GM23338 (cell line): Measurements from ENCODE around the gene FANCL.

ENCODE experiments used
- CREB1 ChIP-seq: fragments of 250-450 bp; sonication (Bioruptor Pico); IDR thresholded peaks from 2 replicates; pipeline ENCODE4 v1.5.0; 2020; ENCODE audit warnings: low read depth, mild to moderate bottlenecking, moderate library complexity
- CTCF ChIP-seq, 2 experiments: fragments of 200-600 bp in 1 of 2; sonication (generic) in 1 of 2; conservative IDR thresholded peaks; 2 replicates each; pipeline versions ENCODE4 v1.5.1 to v1.6.1; 2016 to 2017; ENCODE audit warnings: antibody characterized with exemption in 2 of 2, low read depth in 2 of 2, mild to moderate bottlenecking in 2 of 2, moderate library complexity in 1 of 2
- ETS1 ChIP-seq: IDR thresholded peaks from 2 replicates; pipeline ENCODE4 v1.6.1; 2016; ENCODE audit warnings: antibody characterized with exemption
- EZH2 ChIP-seq: fragments of 200-600 bp; sonication (generic); IDR thresholded peaks from one replicate; pipeline ENCODE4 v1.8.0; 2017; ENCODE audit warnings: antibody characterized with exemption, mild to moderate bottlenecking, low read depth; ENCODE audit not compliant: unreplicated experiment
- EZH2phosphoT487 ChIP-seq: fragments of 200-600 bp; sonication (generic); IDR thresholded peaks from one replicate; pipeline ENCODE4 v1.8.1; 2018; ENCODE audit warnings: antibody characterized with exemption; ENCODE audit not compliant: unreplicated experiment
- JUNB ChIP-seq: IDR thresholded peaks from one replicate; pipeline ENCODE4 v1.6.1; 2016; ENCODE audit warnings: antibody characterized with exemption; ENCODE audit not compliant: unreplicated experiment
- NANOG ChIP-seq: IDR thresholded peaks from 2 replicates; pipeline ENCODE4 v1.6.1; 2016; ENCODE audit warnings: antibody characterized with exemption, borderline replicate concordance
- POLR2AphosphoS5 ChIP-seq: IDR thresholded peaks from 2 replicates; pipeline ENCODE4 v1.6.1; 2016; ENCODE audit warnings: antibody characterized with exemption, low read depth
- REST ChIP-seq: IDR thresholded peaks from one replicate; pipeline ENCODE4 v1.6.1; 2018; ENCODE audit warnings: antibody characterized with exemption; ENCODE audit not compliant: unreplicated experiment
- STAT1 ChIP-seq: IDR thresholded peaks from one replicate; pipeline ENCODE4 v1.6.1; 2016; ENCODE audit warnings: antibody characterized with exemption; ENCODE audit not compliant: unreplicated experiment
- ZNF114 ChIP-seq: fragments of 250-450 bp; sonication (Bioruptor Pico); IDR thresholded peaks from 2 replicates; pipeline ENCODE4 v1.5.0; 2020; ENCODE audit warnings: mild to moderate bottlenecking, moderate library complexity
- ZNF462 ChIP-seq: fragments of 250-450 bp; sonication (Bioruptor Pico); IDR thresholded peaks from 2 replicates; pipeline ENCODE4 v1.5.0; 2020; ENCODE audit warnings: mild to moderate bottlenecking, moderate library complexity

GRCh38 chr2:58131191-58132011, 109.7 kb downstream of the FANCL start:
- peak; percentile 45 to 47 for TF ChIP-seq CTCF (conservative IDR thresholded peaks at IDR 0.05; ENCODE audit: low read depth in 2 of 2)
- TF ChIP-seq EZH2 = no peak
- TF ChIP-seq EZH2phosphoT487 = no peak
- TF ChIP-seq REST = no peak
- no peak for TF ChIP-seq POLR2AphosphoS5
- TF ChIP-seq NANOG = no peak
- no peak for TF ChIP-seq STAT1
- TF ChIP-seq ZNF462 (CRISPR knock-in tag) = no peak
- TF ChIP-seq JUNB = no peak
- no peak for TF ChIP-seq ZNF114 (CRISPR knock-in tag)
- no peak for TF ChIP-seq CREB1 (CRISPR knock-in tag)
- no peak for TF ChIP-seq ETS1
